EH (cell line): ENCODE data around the gene PCSK7.
"Not testable (repeated sequence)": the region's sequence is repeated elsewhere in the genome, so short reads cannot be mapped to it uniquely, and the experiment has no call there.

Experiments used
- DNase-seq: peaks from one replicate; pipeline ENCODE4 v3.0.0-alpha.2; 2015; ENCODE audit warnings: low read depth

Gene PCSK7

GRCh38 chr11:117231842-117232091, at the start of gene PCSK7:
Gene PCSK7 (minus strand): TSS chr11:117232073. CDS start chr11:117229844, 2,229 bp downstream.
- no peak for DNase-seq

- peak; percentile 99 for DNase-seq
Observed at GRCh38 chr11:117281159-117281558, 49.3 kb upstream of the PCSK7 start.

- DNase-seq = no peak
Observed at GRCh38 chr11:117279711-117280376, 48.0 kb upstream of the PCSK7 start.

- DNase-seq = peak; percentile 22
Observed at GRCh38 chr11:117278347-117278746, 46.5 kb upstream of the PCSK7 start.

GRCh38 chr11:117273550-117274289, 41.8 kb upstream of the PCSK7 start:
- peak; percentile 91 for DNase-seq

GRCh38 chr11:117272175-117272574, 40.3 kb upstream of the PCSK7 start:
- not testable (repeated sequence) for DNase-seq

- DNase-seq = no peak
Observed at GRCh38 chr11:117271208-117271607, 39.3 kb upstream of the PCSK7 start.

GRCh38 chr11:117269856-117270255, 38.0 kb upstream of the PCSK7 start:
- DNase-seq = no peak

GRCh38 chr11:117265745-117266144, 33.9 kb upstream of the PCSK7 start:
- no peak for DNase-seq

- not testable (repeated sequence) for DNase-seq
Observed at GRCh38 chr11:117264624-117265323, 32.9 kb upstream of the PCSK7 start.

- peak; percentile 86 for DNase-seq
Observed at GRCh38 chr11:117259417-117259816, 27.5 kb upstream of the PCSK7 start.

GRCh38 chr11:117258576-117258975, 26.7 kb upstream of the PCSK7 start:
- peak; percentile 6 for DNase-seq

GRCh38 chr11:117256573-117256972, 24.7 kb upstream of the PCSK7 start:
- peak; percentile 68 for DNase-seq

- no peak for DNase-seq
Observed at GRCh38 chr11:117255966-117256365, 24.1 kb upstream of the PCSK7 start.

GRCh38 chr11:117251506-117251905, 19.6 kb upstream of the PCSK7 start:
- no peak for DNase-seq

GRCh38 chr11:117249571-117249970, 17.7 kb upstream of the PCSK7 start:
- no peak for DNase-seq

- no peak for DNase-seq
Observed at GRCh38 chr11:117248341-117248740, 16.5 kb upstream of the PCSK7 start.

GRCh38 chr11:117239295-117239694, 7.4 kb upstream of the PCSK7 start:
- peak; percentile 98 for DNase-seq

GRCh38 chr11:117238221-117238620, 6.3 kb upstream of the PCSK7 start:
- no peak for DNase-seq

- no peak for DNase-seq
Observed at GRCh38 chr11:117232911-117233409, 1.1 kb upstream of the PCSK7 start.

- peak; percentile 78 for DNase-seq
Observed at GRCh38 chr11:117232092-117232878, 412 bp upstream of the PCSK7 start, which contains the start of gene RNF214. Gene RNF214 (plus strand): TSS chr11:117232671. CDS start chr11:117234273, 1,602 bp downstream.
